NB4 (cell line): ENCODE measurements around the gene CPNE5.

Experiments
- POLR2A ChIP-seq: IDR thresholded peaks from 2 replicates; pipeline ENCODE4 v1.6.1; 2011; ENCODE audit warnings: mild to moderate bottlenecking; ENCODE audit not compliant: insufficient read length; ENCODE audit errors: extremely low read depth
- TF ChIP-seq, protein P1 (sequence below): IDR thresholded peaks from one replicate; pipeline ENCODE4 v1.5.1; 2012; ENCODE audit warnings: low read depth, low read length

DNA sequence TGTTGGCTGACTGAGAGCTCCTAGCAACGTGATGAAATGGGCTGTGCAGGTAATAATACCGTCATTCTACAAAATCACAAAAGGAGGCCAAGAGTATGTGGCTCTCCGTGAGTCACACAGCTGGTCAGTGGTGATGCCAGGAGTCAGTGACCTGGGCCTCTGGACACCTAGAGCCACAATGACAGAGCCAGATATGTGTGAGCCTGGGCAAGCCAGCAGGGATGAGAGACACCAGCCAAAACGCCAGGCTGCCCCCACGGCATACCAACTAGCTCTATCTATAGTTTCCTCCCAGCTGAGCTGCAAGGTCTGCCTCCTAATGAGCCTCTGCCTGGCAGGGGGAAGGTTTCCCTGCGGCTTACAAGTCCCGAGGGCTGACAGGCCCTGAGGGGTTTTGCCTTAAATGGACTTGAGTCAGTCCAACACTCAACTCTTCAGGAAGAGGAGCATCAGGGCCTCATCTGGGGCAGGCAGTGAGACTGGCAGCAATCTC lies 70.0 kb downstream of the CPNE5 start:
- TF ChIP-seq, protein P1, sequence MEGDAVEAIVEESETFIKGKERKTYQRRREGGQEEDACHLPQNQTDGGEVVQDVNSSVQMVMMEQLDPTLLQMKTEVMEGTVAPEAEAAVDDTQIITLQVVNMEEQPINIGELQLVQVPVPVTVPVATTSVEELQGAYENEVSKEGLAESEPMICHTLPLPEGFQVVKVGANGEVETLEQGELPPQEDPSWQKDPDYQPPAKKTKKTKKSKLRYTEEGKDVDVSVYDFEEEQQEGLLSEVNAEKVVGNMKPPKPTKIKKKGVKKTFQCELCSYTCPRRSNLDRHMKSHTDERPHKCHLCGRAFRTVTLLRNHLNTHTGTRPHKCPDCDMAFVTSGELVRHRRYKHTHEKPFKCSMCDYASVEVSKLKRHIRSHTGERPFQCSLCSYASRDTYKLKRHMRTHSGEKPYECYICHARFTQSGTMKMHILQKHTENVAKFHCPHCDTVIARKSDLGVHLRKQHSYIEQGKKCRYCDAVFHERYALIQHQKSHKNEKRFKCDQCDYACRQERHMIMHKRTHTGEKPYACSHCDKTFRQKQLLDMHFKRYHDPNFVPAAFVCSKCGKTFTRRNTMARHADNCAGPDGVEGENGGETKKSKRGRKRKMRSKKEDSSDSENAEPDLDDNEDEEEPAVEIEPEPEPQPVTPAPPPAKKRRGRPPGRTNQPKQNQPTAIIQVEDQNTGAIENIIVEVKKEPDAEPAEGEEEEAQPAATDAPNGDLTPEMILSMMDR: no peak
- no peak for TF ChIP-seq POLR2A
